ENCODE measurements around the gene CHRNA4.

Gene CHRNA4

DNA sequence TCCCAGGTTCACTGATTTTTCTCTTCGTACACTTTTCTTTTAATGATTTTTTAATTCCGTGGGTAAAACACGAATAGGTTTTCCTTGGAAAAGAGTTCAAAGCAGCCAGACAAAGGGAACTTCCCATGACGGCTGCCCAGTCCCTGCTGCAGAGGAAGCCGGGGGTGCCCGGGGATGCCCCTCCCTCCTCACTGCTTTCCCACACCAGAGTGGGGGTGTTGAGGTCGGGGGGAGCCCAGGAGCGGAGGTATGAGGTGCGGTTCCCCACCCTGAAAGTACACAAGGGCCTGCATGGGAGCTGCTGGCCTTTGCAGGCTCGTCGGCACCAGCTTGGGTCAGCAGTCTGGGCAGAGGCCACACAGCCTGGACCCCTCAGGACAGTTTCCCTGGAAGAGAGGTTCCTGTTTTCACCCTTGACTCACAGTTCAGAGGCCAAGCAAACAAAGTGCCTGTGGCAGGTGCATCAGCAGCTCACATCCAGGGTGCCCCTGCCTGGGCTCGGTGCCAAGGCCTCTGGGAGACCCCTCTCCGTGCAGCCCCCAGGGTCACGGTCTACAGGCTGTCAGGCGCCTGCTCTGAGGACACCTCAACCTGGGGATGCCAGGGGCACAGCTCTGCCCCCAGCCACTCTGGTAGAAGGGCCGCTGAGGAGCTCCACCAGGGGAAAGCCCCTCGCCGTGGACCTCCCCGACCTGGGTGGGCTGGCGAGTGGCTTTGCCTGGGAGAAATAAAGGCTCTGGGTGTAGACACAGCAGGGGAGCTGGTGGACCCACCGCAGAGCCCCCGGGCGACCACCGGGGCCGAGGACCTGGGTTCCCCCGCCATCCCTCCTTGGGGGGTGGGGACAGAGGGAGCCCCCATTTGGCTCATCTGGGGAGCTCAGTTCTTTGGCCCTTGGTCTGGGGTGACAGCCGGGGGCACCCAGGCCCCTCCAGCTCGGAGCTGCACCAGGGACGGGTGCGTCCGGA, 15.4 kb upstream of the CHRNA4 start:
- no peak for DNase-seq

DNA sequence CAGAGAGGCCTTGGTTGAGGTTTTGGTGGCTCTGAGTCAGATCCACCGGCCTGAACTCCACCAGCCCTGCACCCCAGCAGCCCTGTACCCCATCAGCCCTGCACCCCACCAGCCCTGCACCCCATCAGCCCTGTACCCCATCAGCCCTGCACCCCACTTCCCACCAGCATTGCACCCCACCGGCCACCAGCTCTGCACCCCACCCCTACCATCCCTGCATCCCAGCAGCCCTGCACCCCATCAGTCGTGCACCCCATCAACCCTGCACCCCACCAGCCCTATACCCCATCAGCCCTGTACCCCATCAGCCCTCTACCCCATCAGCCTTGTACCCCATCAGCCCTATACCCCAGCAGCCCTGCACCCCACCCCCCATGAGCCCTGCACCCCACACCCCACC, 14.3 kb upstream of the CHRNA4 start:
- no peak for DNase-seq

DNA sequence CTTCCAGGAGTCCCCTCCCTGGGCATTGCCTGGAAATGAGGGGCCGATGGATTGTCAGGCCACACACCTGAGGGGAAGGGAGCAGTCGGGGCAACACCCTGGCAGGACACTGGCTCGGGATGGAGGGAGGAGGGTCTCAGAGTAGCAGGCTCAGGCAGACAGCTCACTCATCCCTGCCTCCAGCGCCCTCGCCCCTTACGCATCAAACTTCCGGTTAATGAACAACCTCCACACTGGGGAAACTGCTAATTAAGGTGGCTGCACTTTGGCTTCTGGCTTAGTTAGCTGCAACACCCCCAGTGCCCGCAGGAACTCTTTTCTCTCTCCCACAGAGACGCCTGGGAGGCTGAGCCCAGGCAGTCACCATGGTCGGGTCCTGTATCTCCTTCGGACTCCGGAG, 13.4 kb upstream of the CHRNA4 start:
- DNase-seq: no peak

DNA sequence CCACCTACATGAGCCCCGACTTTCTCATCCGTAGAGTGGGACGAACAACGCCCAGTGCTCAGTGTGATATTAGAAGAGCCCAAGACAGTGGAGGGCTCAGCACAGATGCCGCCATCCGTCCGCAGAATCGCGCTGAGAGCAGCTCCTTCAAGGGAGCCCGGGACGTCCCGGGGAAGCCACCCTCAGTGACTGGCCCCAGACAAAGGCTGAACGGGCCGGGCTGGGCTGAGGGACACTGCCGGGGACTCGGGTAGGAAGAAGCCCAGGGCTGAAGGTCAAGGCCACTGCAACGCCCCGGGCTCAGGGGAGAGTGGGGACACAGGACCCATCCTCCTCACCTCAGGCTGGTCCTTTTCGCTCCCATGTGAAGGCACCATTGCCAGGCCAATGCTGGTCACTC, 12.8 kb upstream of the CHRNA4 start:
- DNase-seq: no peak

DNA sequence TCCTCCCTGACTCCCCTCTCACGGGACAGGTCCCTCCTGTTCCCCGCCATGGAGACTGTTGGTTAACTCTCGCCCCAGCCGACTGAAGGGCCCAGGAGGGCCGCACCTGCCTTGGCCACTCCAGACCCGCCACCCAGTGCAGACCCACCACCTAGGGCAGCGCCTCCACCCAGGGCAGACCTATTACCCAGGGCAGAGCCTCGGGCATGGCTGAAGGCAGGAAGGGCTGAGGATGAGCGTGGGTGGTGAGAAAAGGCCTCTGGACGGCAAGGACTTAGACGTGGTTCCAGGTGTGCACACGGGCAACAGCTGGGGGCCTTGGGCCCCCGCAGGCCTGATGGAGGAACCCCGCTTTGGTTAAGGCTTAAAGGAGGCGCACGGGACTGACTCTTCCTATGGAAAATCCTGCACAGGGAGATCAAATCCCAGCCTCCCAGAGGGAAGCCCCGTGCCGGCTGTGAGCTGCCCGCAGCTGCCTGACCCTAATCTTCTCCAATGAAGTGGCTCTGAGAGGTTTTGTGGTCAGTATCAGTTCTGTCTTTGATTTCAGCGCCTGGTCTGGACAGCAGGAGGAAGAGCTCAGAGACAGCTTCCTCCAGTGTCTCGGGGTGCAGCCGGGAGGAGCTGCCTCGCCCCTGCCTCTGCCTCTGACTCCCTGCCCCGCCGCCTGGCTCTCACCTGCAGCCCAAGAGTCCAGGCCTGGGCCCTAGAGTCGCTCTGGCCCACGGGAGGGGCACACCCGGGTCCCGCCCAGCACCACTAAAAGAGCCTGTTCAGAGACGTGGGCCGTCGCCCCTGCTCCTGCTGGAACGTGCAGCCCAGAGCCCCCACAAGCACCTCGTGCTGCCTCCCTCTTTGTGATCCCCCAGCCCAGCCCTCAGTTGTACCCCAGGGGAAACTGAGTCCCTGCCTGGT, 12.1 kb upstream of the CHRNA4 start:
- DNase-seq: no peak

DNA sequence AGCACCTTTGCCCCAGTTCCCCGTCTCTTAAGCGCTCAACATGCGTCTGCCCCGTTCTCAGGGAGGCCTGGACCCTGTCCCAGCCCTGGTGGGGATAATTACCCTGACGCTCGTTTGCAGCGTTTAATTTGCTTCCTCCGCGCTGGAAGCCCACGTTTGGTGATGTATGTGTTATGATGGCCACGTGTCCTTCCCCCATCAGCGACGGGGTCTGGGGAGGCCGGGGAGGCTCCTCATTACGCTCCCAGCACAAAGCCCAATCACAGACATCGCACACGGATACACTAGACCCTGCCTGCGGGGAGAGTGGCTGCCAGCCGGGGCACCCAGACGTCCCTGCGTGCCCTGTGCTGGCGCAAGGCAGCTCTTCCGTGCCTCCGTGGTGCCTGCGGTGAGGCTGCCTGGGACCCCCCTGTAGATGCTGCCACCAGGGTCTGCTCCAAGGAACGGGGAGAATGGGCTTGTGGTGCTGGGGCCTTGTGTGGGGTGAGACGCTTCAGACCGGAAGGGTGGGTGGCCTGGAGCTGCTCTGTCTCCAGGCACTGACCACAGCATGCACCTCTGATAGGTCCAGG, 10.2 kb upstream of the CHRNA4 start:
- DNase-seq: no peak

DNA sequence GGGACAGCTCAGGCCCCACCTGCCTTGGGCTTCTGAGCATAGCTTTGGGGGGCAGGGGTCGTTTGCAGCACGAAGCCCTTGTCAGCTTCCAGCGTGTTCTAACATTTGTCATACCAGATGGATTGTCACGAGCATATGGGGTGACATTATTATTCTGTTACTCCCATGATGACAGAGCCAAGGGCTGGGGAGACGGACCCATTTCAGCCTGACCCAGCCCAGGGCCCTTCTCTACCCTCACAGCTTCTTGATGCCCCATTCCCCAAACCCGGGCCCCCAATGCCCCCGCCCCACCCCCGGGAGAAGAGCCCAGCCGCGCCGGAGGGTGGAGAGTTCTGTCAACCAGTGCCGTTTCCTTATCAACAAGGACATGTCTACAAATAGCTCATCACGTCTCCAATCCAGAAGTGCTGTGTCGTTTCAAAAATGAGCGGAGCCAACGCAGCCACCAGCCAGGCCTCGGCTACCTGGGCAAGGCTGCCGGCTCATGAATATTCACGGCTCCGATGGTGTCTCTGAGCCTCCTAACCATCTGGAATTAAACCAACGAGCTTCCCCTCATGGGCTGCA, 9.6 kb upstream of the CHRNA4 start:
- DNase-seq: no peak

DNA sequence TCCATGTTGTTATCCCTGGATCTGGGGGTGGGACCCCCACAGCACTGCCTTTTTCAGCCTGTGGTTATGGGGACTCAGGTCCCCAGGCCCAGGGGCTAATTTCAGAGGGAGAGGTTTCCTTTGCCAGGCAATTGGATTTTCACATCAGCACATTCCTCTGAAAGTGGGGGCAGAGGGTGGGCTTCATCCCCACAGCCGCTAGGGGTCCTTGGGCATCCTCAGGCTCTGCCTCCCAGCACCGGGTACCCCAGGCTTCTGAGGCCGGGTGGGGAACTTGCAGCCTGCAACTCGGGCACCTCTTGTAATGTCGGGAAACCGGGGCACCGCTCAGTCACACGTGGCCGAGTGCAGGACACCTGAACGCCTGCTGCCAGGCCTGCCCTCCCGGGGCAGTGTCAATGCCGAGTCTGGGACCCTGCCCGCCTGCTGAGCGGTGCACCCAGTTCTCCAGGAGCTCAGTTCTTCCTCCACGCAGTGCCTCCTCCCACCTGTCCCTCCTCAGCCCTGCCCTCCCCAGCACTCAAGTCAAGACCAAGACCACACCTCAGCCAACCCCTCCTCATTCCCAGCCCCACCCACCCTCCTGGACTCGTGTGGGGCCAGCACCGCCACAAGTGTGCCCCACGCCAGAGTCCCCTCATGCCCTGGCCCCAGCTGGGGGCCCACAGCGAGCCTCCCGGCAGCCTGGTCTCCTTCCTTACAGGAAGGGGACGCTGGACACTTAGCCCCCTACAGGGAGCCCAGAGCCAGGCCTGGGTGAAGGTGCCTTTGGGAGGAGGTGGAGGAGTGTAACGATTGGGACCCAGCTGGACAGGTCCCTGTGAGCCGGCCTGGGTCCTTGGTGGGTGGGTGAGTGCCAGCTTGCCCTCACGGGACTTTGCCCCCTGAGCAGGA, 8.8 kb upstream of the CHRNA4 start:
- DNase-seq: no peak

DNA sequence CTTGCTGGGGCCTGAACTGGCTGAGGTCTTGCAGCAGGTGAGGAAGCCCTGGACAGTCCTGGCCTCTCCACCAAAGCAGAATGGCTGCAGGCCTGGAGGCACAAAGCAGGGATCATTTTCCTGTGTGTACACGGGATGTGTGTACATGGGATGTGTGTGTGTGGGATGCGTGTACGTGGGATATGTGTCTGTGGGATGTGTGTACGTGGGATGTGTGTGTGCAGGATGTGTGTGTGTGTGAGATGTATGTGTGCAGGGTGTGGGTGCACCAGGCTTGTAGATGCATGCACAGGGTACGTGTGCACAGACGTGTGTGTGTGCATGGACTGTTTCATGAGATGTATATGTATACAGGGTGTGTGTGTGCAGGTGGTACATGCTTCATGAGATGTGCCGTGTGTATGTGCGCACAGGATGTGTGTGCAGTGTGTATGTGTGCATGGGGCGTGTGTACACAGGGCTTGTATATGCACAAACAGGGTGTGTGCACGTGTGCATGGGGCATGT, 7.9 kb upstream of the CHRNA4 start:
- DNase-seq: no peak

DNA sequence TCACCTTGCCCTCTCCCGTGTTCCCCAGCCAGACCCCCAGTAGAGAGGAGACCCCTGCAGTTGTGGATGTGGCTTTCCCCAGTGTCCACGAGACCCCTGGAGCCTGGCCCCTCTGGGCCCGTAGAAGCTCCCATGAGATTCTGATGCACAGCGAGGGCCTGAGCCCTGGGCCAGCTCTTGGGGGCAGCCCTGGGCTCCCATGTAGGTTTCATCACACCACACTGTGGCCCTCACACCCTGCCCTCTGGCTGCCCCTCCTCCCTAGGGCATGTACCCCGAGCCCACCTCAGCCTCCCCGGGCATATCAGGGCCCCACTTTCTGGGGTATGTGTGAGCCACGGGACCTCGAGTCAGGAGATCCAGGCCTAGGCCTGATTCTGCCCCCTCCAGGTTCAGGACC, 7.0 kb upstream of the CHRNA4 start:
- no peak for DNase-seq

DNA sequence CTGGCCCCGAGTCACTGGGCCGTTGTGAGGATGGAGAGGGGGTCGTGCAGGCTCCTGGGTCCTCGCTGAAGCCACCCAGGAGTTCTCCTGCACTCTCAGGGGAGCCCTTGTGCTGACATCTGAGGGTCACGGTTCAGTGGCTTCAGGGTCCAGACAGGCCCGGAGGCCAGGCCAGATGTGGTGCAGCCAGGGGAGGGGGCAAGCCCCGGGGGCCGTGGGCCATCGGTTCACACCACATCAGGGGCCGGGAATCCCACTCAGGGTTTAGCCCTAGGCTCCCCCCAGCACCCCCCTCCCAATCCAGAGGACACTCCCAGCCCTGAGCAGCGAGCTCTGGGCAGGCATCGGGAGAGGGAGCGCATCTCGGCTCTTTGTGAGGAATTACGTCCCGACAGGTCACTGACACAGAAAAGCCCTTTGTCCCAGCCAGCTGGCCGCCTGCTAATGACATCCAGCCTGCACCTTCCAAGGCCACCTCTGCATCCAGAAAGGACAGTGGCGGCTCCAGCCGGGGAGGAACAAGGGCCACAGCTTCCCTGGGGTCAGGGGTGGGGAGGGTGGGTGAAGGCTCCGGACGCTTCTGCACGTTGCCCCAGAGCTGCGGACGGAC, 6.4 kb upstream of the CHRNA4 start:
- no peak for DNase-seq

DNA sequence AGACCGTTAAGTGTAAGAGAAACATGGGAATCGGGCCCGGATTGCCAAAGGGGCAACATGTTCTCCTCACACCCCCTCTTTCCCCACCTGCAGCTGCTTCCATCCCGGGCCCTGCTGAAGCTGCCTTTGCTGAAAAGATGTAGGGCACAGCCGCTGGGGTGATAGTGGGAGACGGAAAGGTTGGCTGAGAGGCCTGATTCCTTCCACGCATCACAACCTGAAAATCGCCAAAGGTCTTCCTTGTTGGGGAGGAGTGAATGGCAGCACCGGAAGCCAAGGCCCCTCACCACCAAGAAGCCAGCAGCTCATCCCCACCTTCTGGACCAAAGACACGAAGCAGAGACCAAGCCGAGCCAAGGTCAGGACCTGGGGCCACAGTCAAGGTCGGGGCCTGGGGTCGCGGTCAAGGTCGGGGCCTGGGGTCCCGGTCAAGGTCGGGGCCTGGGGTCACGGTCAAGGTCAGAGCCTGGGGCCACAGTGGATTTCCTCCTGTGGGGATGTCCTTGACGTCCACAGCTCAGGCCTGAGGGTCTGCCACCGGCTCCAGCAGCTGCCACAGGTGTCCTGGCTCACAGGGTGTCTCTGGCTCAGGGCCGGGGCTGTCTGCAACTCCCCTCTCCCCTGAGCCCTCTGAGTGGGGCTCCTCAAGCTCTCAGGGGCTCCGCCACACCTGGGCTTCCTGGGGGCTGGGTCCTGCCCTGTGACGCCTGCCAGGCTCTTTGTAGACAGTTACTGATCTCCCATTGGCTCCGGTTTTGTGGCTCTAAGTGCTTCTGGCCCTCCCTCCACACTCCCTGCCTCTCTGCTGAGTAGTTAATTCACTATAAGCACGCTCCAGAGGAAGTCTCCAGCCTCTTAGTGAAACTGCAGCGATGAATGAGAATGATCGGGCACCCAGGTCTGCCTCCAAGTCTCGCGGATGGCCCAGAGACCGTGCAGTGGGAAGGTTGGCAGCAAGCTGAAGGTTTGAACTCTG, 5.5 kb upstream of the CHRNA4 start:
- no peak for DNase-seq

DNA sequence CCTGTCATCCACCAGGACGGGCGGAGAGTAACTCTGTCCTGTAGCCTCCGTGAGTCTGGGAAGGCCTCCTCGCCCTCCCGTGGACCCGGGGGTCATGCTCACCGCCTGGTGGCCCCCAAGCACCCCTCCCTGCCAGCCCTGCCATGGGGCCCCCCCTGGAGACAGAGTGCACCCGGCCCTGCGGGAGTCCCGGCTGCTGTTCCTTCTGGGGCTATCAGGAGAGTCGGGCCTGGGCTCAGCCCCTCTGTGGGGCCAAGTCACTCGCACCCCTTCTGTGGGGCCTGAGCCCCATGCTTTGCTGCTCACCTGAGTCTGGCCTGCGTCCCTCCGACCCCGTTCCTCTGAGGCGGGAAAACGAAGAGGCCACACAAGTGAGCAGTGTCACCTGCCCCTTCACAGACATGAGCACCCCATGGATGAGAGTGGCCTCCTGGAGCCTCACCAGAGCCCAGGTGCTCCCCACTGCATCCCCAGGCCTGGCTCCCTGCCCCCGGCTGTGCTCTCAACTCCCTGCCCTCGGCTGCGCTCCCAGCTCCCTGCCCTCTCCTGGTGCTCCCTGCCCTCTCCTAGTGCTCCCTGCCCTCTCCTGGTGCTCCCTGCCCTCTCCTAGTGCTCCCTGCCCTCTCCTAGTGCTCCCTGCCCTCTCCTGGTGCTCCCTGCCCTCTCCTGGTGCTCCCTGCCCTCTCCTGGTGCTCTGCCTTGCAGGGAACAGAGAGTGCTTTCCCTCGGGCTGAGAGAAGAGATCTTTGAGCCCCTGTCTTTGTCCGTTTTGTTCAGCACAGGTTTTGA, 4.6 kb upstream of the CHRNA4 start:
- DNase-seq: no peak

DNA sequence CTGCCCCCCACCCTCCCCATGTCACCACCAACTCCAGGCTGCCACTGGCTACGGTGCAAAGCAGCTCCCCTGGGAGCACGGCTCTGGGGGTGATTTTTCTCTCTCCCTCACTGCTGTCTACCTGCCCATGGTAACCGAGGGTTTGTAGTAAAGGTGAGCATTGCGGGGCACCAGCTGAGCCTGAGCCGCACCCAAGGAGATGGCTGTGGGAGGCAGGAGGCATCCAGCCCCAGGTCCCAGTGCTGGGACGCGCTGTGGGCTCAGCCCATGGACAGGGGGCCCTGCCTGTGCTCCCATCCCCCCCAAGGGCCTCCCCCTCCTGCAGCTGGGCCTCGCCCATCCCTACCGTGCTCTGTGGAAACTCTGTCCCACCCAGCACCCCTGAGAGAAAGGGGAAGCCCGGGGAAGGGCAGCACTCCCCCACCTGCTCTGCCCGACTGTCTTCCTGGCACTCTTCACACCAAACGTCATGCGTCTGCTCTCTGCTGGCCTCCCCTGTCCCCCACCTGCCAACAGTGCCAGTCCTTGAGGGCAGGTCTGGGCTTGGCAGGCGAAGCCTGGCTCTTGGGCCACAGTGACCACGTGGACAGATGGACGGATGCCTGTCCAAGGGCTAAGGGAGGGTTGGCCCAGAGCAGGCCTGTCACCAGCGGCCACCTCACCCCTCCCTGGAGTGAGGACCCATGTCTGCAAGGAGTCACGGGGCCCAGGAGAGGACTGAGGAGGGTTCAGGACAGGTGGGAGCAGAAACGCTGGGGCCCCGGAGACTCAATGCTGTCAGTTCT, 3.8 kb upstream of the CHRNA4 start:
- no peak for DNase-seq

DNA sequence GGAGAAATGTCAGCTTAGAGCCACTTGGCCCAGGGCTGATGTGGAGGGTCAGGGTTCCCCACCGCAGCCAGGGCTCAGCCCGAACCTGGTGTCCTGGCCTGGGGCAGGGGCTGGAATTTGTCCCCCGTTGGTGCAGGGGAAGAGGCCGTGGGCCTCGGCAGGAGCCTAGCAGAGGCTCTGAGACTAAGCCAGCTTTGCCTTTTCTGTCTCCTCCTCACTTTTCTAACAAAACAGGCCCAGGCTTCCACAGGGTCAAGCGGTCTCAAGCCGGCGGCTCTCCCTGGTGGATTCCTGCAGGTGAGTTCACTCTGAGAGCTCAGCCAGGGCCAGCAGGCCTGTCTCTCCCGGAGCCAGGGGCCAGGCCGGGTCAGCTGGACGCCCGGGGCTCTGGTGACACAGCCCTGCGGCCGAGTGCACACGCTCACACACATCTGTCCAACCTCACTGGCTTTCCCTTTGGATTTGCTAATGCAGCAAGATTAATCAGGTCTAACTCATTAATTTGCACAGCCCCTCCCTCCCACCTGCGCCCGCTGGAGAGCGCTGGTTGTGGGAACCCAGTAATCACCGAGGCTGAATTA, 2.9 kb upstream of the CHRNA4 start:
- no peak for DNase-seq

DNA sequence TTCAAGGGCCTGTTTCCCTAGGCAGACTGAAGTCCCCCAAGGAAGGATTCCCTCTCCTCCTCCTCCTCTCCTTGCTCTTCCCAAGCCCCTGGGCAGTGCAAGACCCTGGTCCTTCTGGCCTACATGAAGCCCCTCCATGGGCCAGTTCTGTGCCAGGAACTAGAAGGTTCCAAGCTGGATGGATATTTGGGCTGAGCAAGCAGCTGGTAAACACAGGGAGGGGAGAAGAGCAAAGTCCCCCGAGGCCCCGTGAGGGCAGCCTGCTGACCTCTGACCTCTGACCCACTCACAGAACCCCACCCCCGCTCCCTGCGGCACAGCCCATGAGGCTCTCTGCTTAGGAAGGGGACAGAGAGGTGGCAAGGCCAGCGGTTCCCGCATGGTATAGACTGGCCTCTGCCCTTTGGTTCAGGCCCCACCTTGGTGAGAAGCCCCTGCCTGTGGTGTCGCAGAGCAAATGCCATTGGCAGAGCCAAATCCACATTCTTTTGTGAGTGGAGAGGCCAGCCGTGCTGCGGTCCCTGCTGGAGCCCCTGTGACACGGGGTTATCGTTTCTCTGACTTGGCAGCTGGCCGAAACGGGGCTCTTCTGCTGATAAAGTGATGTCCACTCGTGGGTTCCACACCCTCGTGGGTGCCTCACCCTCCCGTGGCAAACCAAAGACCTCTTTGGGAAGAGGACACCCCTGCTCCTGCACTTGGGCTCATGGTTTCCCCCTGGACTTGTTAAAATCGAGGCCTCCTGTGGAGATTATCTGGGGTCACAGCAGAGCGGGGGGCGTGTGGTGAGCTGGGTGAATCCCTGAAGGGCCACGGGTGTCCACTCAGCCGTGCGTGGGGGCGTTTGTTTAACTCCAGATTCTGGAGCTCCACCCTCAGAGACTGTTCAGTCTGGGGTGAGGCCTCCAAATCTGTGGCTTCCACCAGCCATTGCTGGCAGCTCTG, 2.1 kb upstream of the CHRNA4 start:
- DNase-seq: no peak
